ENCODE results near the gene ABHD17A.

ABHD17A gene

GRCh38 chr19:1837222-1837565, 48.1 kb downstream of the ABHD17A start:
- no peak for DNase-seq (ENCODE audit: extremely low read depth, low read depth)
- TF ChIP-seq CTCF (IDR thresholded peaks at IDR 0.05; ENCODE audit: low read depth, low read length) = no peak

- no peak for TF ChIP-seq CTCF (IDR thresholded peaks at IDR 0.05; ENCODE audit: low read depth, low read length)
- no peak for DNase-seq (ENCODE audit: extremely low read depth, low read depth)
Measured at GRCh38 chr19:1836458-1837221, 48.7 kb downstream of the ABHD17A start.

GRCh38 chr19:1833540-1833939, 51.8 kb downstream of the ABHD17A start:
- DNase-seq (ENCODE audit: extremely low read depth, low read depth) = no peak
- TF ChIP-seq CTCF (IDR thresholded peaks at IDR 0.05; ENCODE audit: low read depth, low read length) = no peak

GRCh38 chr19:1832046-1832663, 53.1 kb downstream of the ABHD17A start:
- DNase-seq (ENCODE audit: extremely low read depth, low read depth) = no peak
- TF ChIP-seq CTCF (IDR thresholded peaks at IDR 0.05; ENCODE audit: low read depth, low read length) = no peak

GRCh38 chr19:1830978-1831377, 54.3 kb downstream of the ABHD17A start:
- no peak for TF ChIP-seq CTCF (IDR thresholded peaks at IDR 0.05; ENCODE audit: low read depth, low read length)
- DNase-seq (ENCODE audit: extremely low read depth, low read depth) = no peak

- no peak for TF ChIP-seq CTCF (IDR thresholded peaks at IDR 0.05; ENCODE audit: low read depth, low read length)
- no peak for DNase-seq (ENCODE audit: extremely low read depth, low read depth)
Measured at GRCh38 chr19:1830568-1830967, 54.7 kb downstream of the ABHD17A start.

- TF ChIP-seq CTCF (IDR thresholded peaks at IDR 0.05; ENCODE audit: low read depth, low read length) = no peak
- DNase-seq (ENCODE audit: extremely low read depth, low read depth) = no peak
Measured at GRCh38 chr19:1829958-1830357, 55.3 kb downstream of the ABHD17A start.

Data from AG09319 (cell line).